Measurements from ENCODE around the gene SH3RF2. TPM values are rescaled to one million over a fixed set of nuclear protein-coding genes. Genes with fewer than 3 reads are reported as not detected.

Gene SH3RF2
- total and polyA plus RNA-seq, 2 experiments from 2014 or later: 38.3 to 43.1 TPM

DNA sequence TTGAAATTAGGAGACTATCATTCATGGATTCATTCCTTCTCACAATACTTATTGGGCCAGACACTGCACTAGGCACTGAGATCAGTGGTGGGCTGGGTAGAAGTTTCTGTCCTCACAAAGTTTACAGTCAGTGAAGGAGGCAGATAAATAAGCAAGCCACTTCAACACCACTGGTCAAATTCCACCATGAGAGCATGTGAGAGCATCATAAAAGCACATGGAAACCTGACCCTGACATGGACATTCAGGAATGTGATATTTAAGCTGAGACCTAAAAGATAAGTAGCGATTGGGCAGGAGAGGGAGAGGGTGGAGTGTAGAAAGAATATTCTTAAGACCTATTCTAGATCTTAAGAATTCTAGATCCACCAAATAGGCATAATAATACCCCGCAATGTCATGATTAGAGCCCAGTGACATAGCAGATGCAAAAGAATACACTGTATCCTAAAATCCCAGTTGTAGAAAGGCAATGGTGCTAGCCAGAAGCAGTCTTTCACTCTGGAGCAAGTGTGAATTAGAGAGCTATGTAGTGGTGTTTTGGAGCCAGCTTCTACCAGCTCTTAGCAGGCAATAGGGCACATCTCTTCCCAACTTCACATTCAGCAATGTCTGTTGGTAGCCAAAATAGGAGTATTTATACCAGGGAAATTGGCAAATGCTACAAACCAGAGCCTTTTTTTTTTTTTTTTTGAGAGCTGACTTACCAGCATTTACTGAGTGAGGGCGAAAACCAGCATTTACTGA is 46.4 kb downstream of the SH3RF2 start:
- no peaks in the 10 kb centered on the region for H3K36me3 ChIP-seq
- no peak for DNase-seq (ENCODE audit: low read depth in 1 of 2, low spot score in 1 of 2)
- no peak overlapping the region for H3K4me3 ChIP-seq
- TF ChIP-seq, protein P1, sequence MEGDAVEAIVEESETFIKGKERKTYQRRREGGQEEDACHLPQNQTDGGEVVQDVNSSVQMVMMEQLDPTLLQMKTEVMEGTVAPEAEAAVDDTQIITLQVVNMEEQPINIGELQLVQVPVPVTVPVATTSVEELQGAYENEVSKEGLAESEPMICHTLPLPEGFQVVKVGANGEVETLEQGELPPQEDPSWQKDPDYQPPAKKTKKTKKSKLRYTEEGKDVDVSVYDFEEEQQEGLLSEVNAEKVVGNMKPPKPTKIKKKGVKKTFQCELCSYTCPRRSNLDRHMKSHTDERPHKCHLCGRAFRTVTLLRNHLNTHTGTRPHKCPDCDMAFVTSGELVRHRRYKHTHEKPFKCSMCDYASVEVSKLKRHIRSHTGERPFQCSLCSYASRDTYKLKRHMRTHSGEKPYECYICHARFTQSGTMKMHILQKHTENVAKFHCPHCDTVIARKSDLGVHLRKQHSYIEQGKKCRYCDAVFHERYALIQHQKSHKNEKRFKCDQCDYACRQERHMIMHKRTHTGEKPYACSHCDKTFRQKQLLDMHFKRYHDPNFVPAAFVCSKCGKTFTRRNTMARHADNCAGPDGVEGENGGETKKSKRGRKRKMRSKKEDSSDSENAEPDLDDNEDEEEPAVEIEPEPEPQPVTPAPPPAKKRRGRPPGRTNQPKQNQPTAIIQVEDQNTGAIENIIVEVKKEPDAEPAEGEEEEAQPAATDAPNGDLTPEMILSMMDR (IDR thresholded peaks at IDR 0.05; ENCODE audit: low read depth, low read length): no peak
- no peaks in the 10 kb centered on the region for H3K9me3 ChIP-seq (ENCODE audit: low read depth)
- H3K4me1 ChIP-seq (ENCODE audit: low read depth): peaks cover 48% of the 10 kb centered on the region
- peak overlapping the region; percentile 74 for H3K27ac ChIP-seq
- H3K27me3 ChIP-seq: no peaks in the 10 kb centered on the region

DNA sequence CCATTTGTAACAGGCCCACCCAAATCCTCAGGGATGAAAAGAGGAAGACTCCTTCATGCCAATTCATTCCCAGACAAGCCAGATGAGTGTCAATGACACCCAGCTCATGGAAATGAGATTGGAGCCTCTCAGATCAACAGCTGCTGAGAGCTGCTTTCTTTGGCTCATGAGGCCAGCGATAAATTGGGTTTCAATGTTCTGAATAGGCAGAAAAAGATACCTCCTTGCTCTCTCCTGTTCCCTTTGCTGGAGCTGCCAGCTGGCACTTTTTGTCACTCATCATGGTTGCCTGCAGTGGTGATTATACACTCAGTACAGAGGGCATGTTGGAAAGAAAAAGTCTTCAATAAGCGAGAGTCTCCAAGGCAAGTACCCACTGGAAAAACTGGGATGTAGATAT is 47.1 kb downstream of the SH3RF2 start:
- TF ChIP-seq, protein P1 (IDR thresholded peaks at IDR 0.05; ENCODE audit: low read depth, low read length): no peak
- H3K36me3 ChIP-seq: no peaks in the 10 kb centered on the region
- DNase-seq (ENCODE audit: low read depth in 1 of 2, low spot score in 1 of 2): no peak
- no peaks in the 10 kb centered on the region for H3K9me3 ChIP-seq (ENCODE audit: low read depth)
- peak overlapping the region; percentile 74 for H3K27ac ChIP-seq
- peaks cover 44% of the 10 kb centered on the region for H3K4me1 ChIP-seq (ENCODE audit: low read depth)
- no peak overlapping the region for H3K4me3 ChIP-seq
- H3K27me3 ChIP-seq: no peaks in the 10 kb centered on the region

DNA sequence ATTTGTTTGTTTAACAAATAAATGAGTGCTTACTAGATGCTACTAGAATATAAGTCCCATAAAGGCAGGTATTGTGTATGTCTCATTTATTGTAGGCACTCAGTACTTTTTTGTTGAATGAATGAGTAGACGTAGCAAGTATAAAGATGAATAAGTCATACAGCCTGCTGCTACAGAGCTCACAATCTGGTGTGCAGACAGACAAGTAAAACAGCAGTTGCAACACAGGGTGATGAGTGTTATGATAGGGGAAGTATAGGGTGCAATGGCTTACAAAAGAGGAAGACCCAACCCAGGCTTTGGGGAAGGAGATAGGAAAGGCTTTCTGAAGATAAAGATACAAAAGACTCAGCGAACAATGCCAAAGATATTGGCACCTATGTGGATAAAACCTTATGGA is 47.7 kb downstream of the SH3RF2 start:
- Histone ChIP-seq H3K36me3 (no peaks in the 10 kb centered on the region), H3K4me1 (ENCODE audit: low read depth) (peaks cover 38% of the 10 kb centered on the region), H3K27ac (peak overlapping the region; percentile 74), H3K4me3 (no peak overlapping the region), H3K27me3 (no peaks in the 10 kb centered on the region), H3K9me3 (ENCODE audit: low read depth) (no peaks in the 10 kb centered on the region)
- TF ChIP-seq, protein P1 (IDR thresholded peaks at IDR 0.05; ENCODE audit: low read depth, low read length): no peak
- DNase-seq (ENCODE audit: low read depth in 1 of 2, low spot score in 1 of 2): peak in 1 of 2 donors; percentile 47

DNA sequence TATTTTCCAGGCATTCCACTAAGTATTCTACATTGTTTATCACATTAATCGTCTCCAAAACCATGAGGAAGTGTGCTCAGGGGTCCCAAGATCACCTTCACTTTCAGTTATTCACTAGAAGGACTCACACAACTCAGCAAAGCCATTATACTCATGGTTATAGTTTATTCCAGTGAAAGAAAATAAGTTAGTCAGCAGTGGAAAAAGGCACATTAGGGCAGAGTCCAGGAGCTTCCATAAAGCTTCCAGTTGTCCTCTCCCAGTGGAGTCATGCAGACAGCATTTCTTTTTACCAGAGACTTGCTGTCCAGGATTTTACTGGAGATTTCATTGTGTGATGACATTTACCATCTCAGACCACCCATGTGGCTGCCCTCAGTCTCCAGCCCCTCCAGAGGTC is 51.5 kb downstream of the SH3RF2 start:
- no peak overlapping the region for H3K27ac ChIP-seq
- H3K27me3 ChIP-seq: no peaks in the 10 kb centered on the region
- H3K36me3 ChIP-seq: no peaks in the 10 kb centered on the region
- peaks cover 11% of the 10 kb centered on the region for H3K4me1 ChIP-seq (ENCODE audit: low read depth)
- no peak for DNase-seq (ENCODE audit: low read depth in 1 of 2, low spot score in 1 of 2)
- TF ChIP-seq, protein P1 (IDR thresholded peaks at IDR 0.05; ENCODE audit: low read depth, low read length): no peak
- H3K9me3 ChIP-seq (ENCODE audit: low read depth): no peaks in the 10 kb centered on the region
- no peak overlapping the region for H3K4me3 ChIP-seq

DNA sequence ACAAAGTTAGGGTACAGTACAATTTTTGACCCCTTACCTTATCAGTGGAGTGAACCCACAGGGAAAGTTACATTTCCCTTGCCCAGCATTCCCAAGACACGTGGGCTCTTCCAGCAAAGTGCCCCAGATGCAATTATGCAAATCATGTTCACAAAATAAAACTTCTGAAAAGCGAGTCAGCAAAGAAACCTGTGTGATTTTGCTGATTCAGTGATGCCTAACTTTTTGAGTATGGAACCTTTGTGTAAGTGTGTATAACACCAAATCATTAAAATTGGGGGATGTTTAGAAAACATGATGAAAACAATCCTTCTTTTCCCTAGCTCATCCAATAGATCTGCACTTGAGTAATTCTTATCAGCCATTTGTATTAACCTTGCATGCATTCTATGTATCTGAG is 52.6 kb downstream of the SH3RF2 start:
- no peak for DNase-seq (ENCODE audit: low read depth in 1 of 2, low spot score in 1 of 2)
- Histone ChIP-seq H3K36me3 (no peaks in the 10 kb centered on the region), H3K4me3 (no peak overlapping the region), H3K4me1 (ENCODE audit: low read depth) (no peaks in the 10 kb centered on the region), H3K9me3 (ENCODE audit: low read depth) (no peaks in the 10 kb centered on the region), H3K27me3 (no peaks in the 10 kb centered on the region), H3K27ac (no peak overlapping the region)
- TF ChIP-seq, protein P1 (IDR thresholded peaks at IDR 0.05; ENCODE audit: low read depth, low read length): no peak
